ENCODE data around the gene ITGB1BP1. TPM values are rescaled to one million over a fixed set of nuclear protein-coding genes. Genes with fewer than 3 reads are reported as not detected.

Gene ITGB1BP1
- total RNA-seq, 4 donors from 2014 or later: 59.6 to 91.4 (median 66.1) TPM

DNA sequence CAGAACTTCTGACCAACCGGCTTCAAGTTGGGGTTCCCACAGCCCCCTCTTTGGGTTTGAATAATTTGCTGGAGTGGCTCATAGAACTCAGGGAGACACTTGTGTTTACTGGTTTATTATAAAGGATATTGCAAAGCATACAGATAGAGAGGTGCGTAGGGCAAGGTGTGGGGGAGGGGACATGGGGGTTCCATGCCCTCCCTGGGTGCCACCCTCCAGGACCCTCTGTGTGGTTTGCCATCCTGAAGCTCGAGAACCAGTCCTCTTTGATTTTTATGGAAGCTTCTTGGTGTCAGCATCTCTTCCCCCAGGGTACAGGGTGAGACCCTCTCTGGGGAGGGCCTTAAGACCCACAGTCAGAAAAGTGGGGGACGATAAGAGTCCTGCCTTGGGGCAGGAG, 38.8 kb downstream of the ITGB1BP1 start:
- WGBS: 96% methylated on average over 4 of the region's 4 CpGs
- peaks cover 24 to 80% (median 56%) of the 10 kb centered on the region in 4 donors for H3K36me3 ChIP-seq

DNA sequence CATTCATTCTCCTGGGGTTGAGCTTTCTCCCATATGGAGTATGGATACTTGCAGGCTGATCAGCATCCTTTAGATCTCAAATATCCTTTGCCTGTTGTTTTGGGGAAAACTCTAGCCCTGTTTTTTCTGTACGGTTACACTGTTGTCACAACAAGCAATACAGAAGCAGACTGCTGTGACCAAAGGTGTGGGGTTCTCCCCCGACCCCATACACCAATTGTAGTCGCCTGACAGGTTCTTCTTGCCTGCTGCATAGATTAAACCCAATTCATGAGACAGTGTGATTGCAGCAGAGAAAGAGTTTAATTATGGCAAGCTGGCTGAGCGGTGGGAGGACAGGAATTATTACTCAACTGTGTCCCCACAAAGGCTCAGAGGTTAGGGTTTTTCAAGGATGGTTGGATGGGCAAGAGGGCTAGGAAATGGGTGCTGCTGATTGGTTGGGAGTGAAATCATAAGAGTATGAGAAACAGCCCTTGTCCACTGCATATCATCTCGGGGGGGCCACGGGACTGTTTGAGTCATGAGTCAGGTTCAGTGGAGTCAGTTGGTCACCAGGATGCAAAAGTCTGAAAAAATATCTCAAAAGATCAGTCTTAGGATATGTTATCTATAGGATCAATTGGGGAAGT, 40.6 kb downstream of the ITGB1BP1 start:
- Histone ChIP-seq H3K27me3 (no peaks in the 10 kb centered on the region), H3K4me1 (peaks cover 11 to 44% (median 25%) of the 10 kb centered on the region in 4 donors), H3K27ac (replicated peaks in 1 of 4) (no peak overlapping the region), H3K4me3 (no peak overlapping the region), H3K36me3 (peaks cover 15 to 72% (median 51%) of the 10 kb centered on the region in 4 donors), H3K9me3 (no peaks in the 10 kb centered on the region)
- intact Hi-C loops (cut with DNase I): no loop called here
- TF ChIP-seq POLR2A (IDR thresholded peaks at IDR 0.05; ENCODE audit: low read depth) (no peak), POLR2AphosphoS5 (IDR thresholded peaks at IDR 0.05) (no peak), EP300 (IDR thresholded peaks at IDR 0.05) (no peak)
- TF ChIP-seq, protein P1, sequence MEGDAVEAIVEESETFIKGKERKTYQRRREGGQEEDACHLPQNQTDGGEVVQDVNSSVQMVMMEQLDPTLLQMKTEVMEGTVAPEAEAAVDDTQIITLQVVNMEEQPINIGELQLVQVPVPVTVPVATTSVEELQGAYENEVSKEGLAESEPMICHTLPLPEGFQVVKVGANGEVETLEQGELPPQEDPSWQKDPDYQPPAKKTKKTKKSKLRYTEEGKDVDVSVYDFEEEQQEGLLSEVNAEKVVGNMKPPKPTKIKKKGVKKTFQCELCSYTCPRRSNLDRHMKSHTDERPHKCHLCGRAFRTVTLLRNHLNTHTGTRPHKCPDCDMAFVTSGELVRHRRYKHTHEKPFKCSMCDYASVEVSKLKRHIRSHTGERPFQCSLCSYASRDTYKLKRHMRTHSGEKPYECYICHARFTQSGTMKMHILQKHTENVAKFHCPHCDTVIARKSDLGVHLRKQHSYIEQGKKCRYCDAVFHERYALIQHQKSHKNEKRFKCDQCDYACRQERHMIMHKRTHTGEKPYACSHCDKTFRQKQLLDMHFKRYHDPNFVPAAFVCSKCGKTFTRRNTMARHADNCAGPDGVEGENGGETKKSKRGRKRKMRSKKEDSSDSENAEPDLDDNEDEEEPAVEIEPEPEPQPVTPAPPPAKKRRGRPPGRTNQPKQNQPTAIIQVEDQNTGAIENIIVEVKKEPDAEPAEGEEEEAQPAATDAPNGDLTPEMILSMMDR (IDR thresholded peaks at IDR 0.05): no peak
- DNase-seq (ENCODE audit: extremely low spot score): no peak
- WGBS: 95% methylated on average over 6 of the region's 6 CpGs

More for the DNA sequence above, 38.8 kb downstream of the ITGB1BP1 start:
- peaks cover 11 to 26% (median 17%) of the 10 kb centered on the region in 4 donors for H3K4me1 ChIP-seq
- no peaks in the 10 kb centered on the region for H3K9me3 ChIP-seq
- H3K27me3 ChIP-seq: no peaks in the 10 kb centered on the region
- intact Hi-C loops (cut with DNase I): no loop called here
- no peak for DNase-seq (ENCODE audit: extremely low spot score)
- H3K27ac ChIP-seq (replicated peaks in 1 of 4): no peak overlapping the region
- H3K4me3 ChIP-seq: no peak overlapping the region
- TF ChIP-seq EP300 (IDR thresholded peaks at IDR 0.05): no peak
- TF ChIP-seq POLR2A (IDR thresholded peaks at IDR 0.05; ENCODE audit: low read depth): no peak
- TF ChIP-seq POLR2AphosphoS5 (IDR thresholded peaks at IDR 0.05): no peak
- TF ChIP-seq, protein P1 (IDR thresholded peaks at IDR 0.05): no peak

DNA sequence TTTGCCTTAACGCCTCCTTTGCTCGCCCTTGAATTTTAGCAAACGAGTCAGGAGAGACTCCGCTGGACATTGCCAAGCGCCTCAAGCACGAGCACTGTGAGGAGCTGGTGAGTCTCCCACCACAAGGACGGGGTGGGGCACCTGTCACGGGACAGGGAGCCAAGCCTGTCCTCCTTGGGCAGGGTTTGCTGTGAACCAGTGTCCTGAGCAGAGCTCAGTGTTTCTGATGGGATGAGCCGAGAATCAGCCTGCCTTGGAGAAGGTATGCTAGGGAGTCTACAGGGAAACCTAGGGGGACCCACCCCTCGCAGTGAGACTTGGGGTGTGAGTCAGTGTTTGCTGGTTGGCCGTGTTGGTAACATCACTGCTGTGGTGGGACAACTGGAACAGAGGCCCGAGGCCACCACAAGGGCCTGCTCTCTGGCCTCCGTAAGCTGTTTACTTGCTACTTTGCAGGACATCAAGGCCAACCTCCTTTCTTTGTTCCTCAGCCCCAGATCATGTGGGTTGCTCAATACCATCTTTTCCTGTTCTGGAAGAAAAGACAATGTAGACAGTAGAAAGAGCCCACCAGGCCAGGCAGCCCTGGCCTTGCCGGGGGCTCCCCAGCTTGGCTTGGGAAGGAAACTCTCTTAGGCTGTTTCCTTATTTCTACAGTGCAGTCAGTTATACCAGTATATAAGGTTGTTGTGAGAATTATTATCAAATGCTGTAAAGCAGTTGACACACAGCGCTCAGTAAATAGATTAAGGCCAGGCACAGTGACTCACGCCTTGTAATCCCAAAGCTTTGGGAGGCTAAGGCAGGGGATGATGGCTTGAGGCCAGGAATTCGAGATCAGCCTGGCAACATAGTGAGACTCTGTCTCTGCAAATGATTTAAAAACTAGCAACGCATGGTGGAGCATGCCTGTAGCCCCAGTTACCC, 42.4 kb downstream of the ITGB1BP1 start:
- no peak overlapping the region for H3K4me3 ChIP-seq
- intact Hi-C loops (cut with DNase I): no loop called here
- 85% methylated on average over 16 of the region's 18 CpGs for WGBS
- DNase-seq (ENCODE audit: extremely low spot score): no peak
- no peaks in the 10 kb centered on the region for H3K27me3 ChIP-seq
- peaks cover 15 to 78% (median 52%) of the 10 kb centered on the region in 4 donors for H3K36me3 ChIP-seq
- H3K27ac ChIP-seq (replicated peaks in 1 of 4): peak overlapping the region; percentile 43 to 71 (median 62)
- TF ChIP-seq, protein P1 (IDR thresholded peaks at IDR 0.05): no peak
- TF ChIP-seq POLR2AphosphoS5 (IDR thresholded peaks at IDR 0.05) (no peak), POLR2A (IDR thresholded peaks at IDR 0.05; ENCODE audit: low read depth) (no peak)
- H3K4me1 ChIP-seq: peaks cover 6 to 45% (median 21%) of the 10 kb centered on the region in 4 donors
- H3K9me3 ChIP-seq: no peaks in the 10 kb centered on the region

DNA sequence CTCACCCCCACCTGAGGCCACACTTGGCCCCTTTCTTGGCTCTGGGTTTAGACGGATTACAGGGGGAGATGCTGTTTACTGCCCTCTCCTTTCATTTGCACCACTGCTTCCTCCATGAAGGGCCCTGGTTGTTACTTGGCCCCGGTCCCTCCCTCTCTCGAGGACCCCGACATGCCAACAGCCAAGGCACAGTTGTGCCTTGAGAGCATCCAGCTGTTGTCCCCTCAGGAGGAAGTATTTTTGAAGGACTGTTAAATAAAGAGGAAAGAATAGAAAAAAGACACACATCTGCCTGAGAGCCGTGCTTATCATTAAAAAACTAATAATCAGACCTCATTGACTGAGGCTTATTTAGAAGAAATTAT, 44.0 kb downstream of the ITGB1BP1 start:
- no peak for DNase-seq (ENCODE audit: extremely low spot score)
- TF ChIP-seq EP300 (IDR thresholded peaks at IDR 0.05): no peak
- TF ChIP-seq, protein P1 (IDR thresholded peaks at IDR 0.05): no peak
- no peak for TF ChIP-seq POLR2AphosphoS5 (IDR thresholded peaks at IDR 0.05)
- TF ChIP-seq POLR2A (IDR thresholded peaks at IDR 0.05; ENCODE audit: low read depth): no peak
- H3K27me3 ChIP-seq: no peaks in the 10 kb centered on the region
- peak overlapping the region; percentile 61 to 71 (median 62) for H3K27ac ChIP-seq (replicated peaks in 1 of 4)
- peaks cover 10 to 80% (median 52%) of the 10 kb centered on the region in 4 donors for H3K36me3 ChIP-seq
- intact Hi-C loops (cut with DNase I): no loop called here
- peaks cover 6 to 45% (median 19%) of the 10 kb centered on the region in 4 donors for H3K4me1 ChIP-seq
- 78% methylated on average over 5 of the region's 5 CpGs for WGBS
- H3K4me3 ChIP-seq: no peak overlapping the region
- H3K9me3 ChIP-seq: no peaks in the 10 kb centered on the region
